Hematopoietic multipotent progenitor cell (in vitro differentiated cells): ENCODE measurements around the gene FST. TPM values are rescaled to one million over a fixed set of nuclear protein-coding genes. Genes with fewer than 3 reads are reported as not detected.

Experiments
- DNase-seq, 3 donors: peaks; one replicate each; pipeline ENCODE4 v3.0.0-alpha.2; 2011 to 2015; ENCODE audit warnings: low read depth in 2 of 3, low spot score in 2 of 3
- total RNA-seq: library from RNA; depleted of rRNA; stranded (reverse); fragments of >200 nt; gene quantifications from one replicate; pipeline ENCODE4 v1.2.3, GENCODE V29; 2012

Gene FST
- 0.27 TPM for total RNA-seq

GRCh38 chr5:53480416-53481158 is at the start of gene FST:
FST (plus strand) TSS chr5:53480629; CDS start chr5:53480792, 163 bp downstream.
- peak in 2 of 3 donors; percentile 16 to 29 for DNase-seq

GRCh38 chr5:53431665-53432064 is 48.8 kb upstream of the FST start:
- no peak for DNase-seq

GRCh38 chr5:53433026-53433425 is 47.4 kb upstream of the FST start:
- no peak for DNase-seq

- DNase-seq: no peak
Observed at GRCh38 chr5:53434541-53434940, 45.9 kb upstream of the FST start.

GRCh38 chr5:53436480-53437191 is 43.8 kb upstream of the FST start:
- DNase-seq: no peak

- DNase-seq: no peak
Observed at GRCh38 chr5:53438079-53438478, 42.4 kb upstream of the FST start.

GRCh38 chr5:53438486-53439472 is 41.6 kb upstream of the FST start:
- DNase-seq: no peak

GRCh38 chr5:53442961-53443360 is 37.5 kb upstream of the FST start:
- no peak for DNase-seq

GRCh38 chr5:53445569-53445968 is 34.9 kb upstream of the FST start:
- DNase-seq: no peak

- no peak for DNase-seq
Observed at GRCh38 chr5:53446908-53447307, 33.5 kb upstream of the FST start.

- DNase-seq: no peak
Observed at GRCh38 chr5:53448851-53449250, 31.6 kb upstream of the FST start.

GRCh38 chr5:53453898-53454718 is 26.3 kb upstream of the FST start:
- DNase-seq: no peak

GRCh38 chr5:53454719-53455000 is 25.8 kb upstream of the FST start:
- DNase-seq: no peak

- DNase-seq: no peak
Observed at GRCh38 chr5:53456366-53456765, 24.1 kb upstream of the FST start.

GRCh38 chr5:53463909-53464621 is 16.4 kb upstream of the FST start:
- peak in 1 of 3 donors; percentile 8 for DNase-seq

GRCh38 chr5:53464722-53465121 is 15.7 kb upstream of the FST start:
- no peak for DNase-seq

GRCh38 chr5:53469946-53470687 is 10.3 kb upstream of the FST start:
- DNase-seq: no peak

- DNase-seq: no peak
Observed at GRCh38 chr5:53472279-53472678, 8.2 kb upstream of the FST start.
